Measurements from ENCODE around the gene RHD. TPM values are rescaled to one million over a fixed set of nuclear protein-coding genes. Genes with fewer than 3 reads are reported as not detected.

The RHD gene
- not detected in 2 replicates for total RNA-seq

GRCh38 chr1:25272238-25272637, at the start of gene RHD:
Gene RHD (plus strand): TSS chr1:25272509. CDS start chr1:25272548, 39 bp downstream.

GRCh38 chr1:25232027-25232865, 40.1 kb upstream of the RHD start, which contains the start of gene SYF2:
Gene SYF2 (minus strand): TSS chr1:25232502. CDS start chr1:25232467, 35 bp downstream.

GRCh38 chr1:25247024-25247828, 25.1 kb upstream of the RHD start, which contains the start of gene RSRP1:
Gene RSRP1 (minus strand): TSS chr1:25247454. CDS start chr1:25246963, 491 bp downstream.

GRCh38 chr1:25338188-25338981, 66.1 kb downstream of the RHD start, which contains the start of gene TMEM50A:
Gene TMEM50A (plus strand): TSS chr1:25338334. CDS start chr1:25340487, 2,153 bp downstream.

Other genes starting within 250 kb of the RHD start
- 20.4 and 25.0 TPM in 2 replicates for gene SYF2, start 40.0 kb upstream of the RHD start, total RNA-seq
- gene RSRP1, start 25.1 kb upstream of the RHD start, total RNA-seq: 86.8 and 103 TPM in 2 replicates
- gene TMEM50A, start 65.8 kb downstream of the RHD start, total RNA-seq: 66.5 and 144 TPM in 2 replicates
- gene RHCE, start 148.3 kb downstream of the RHD start, total RNA-seq: 1.0 and 1.5 TPM in 2 replicates
- gene MACO1, start 158.4 kb downstream of the RHD start, total RNA-seq: 13.1 and 13.9 TPM in 2 replicates